CD4-positive, CD25-positive, alpha-beta regulatory T cell (primary cell): ENCODE measurements around the gene TRIM8. TPM values are rescaled to one million over a fixed set of nuclear protein-coding genes. Genes with fewer than 3 reads are reported as not detected.
A peak's percentile ranks its signal among the peaks of the same experiment; 100 is the strongest.

Experiments used
- ATAC-seq, 2 donors: fragments of 150-1000 bp; cut with Tn5 transposase; one replicate each; pipeline ENCODE4 v1.10.0; 2021; ENCODE audit warnings: low read depth in 2 of 2, moderate number of reproducible peaks in 2 of 2, moderate library complexity in 1 of 2
- DNase-seq, 3 donors: peaks; one replicate each; pipeline versions ENCODE4 v3.0.0 to v3.0.0-alpha.2; 2012 to 2022; ENCODE audit warnings: mixed read lengths in 1 of 3
- H3K27ac ChIP-seq: one replicate; pipeline ENCODE4 v1.7.0; 2013; ENCODE audit warnings: mild to moderate bottlenecking, low read length; ENCODE audit not compliant: insufficient read depth, poor library complexity, severe bottlenecking
- H3K27me3 ChIP-seq: one replicate; pipeline ENCODE4 v1.7.0; 2013; ENCODE audit warnings: low read length; ENCODE audit not compliant: control insufficient read depth, insufficient read depth
- H3K36me3 ChIP-seq: one replicate; pipeline ENCODE4 v1.7.0; 2013; ENCODE audit warnings: mild to moderate bottlenecking, low read length, moderate library complexity; ENCODE audit not compliant: control insufficient read depth, insufficient read depth
- H3K4me1 ChIP-seq: 2 replicates; pipeline ENCODE4 v1.7.0; 2013; ENCODE audit warnings: mild to moderate bottlenecking, low read length; ENCODE audit not compliant: insufficient read depth, control insufficient read depth, poor library complexity, severe bottlenecking
- H3K4me3 ChIP-seq: one replicate; pipeline ENCODE4 v1.7.0; 2013; ENCODE audit warnings: low read depth, mild to moderate bottlenecking, low read length, moderate library complexity
- H3K9me3 ChIP-seq, 2 experiments: 1 replicate in 1 of 2; 2 replicates in 1 of 2; pipeline ENCODE4 v1.7.0; 2013; ENCODE audit warnings: low read length in 2 of 2, mild to moderate bottlenecking in 1 of 2, moderate library complexity in 1 of 2; ENCODE audit not compliant: control insufficient read depth in 2 of 2
- H3K27ac Mint-ChIP-seq, 3 donors: one replicate each; pipeline ENCODE4 v1.8.0; 2020 to 2022; ENCODE audit warnings: mild to moderate bottlenecking in 3 of 3, mixed read lengths in 3 of 3, moderate library complexity in 2 of 3
- H3K27me3 Mint-ChIP-seq: one replicate; pipeline ENCODE4 v1.8.0; 2022; ENCODE audit warnings: mild to moderate bottlenecking, mixed read lengths
- H3K36me3 Mint-ChIP-seq: one replicate; pipeline ENCODE4 v1.8.0; 2020; ENCODE audit warnings: mixed read lengths
- H3K4me1 Mint-ChIP-seq, 4 donors: one replicate each; pipeline ENCODE4 v1.8.0; 2020 to 2022; ENCODE audit warnings: mixed read lengths in 4 of 4, mild to moderate bottlenecking in 1 of 4
- H3K4me3 Mint-ChIP-seq, 4 donors: one replicate each; pipeline ENCODE4 v1.8.0; 2020 to 2022; ENCODE audit warnings: mild to moderate bottlenecking in 4 of 4, mixed read lengths in 4 of 4, moderate library complexity in 3 of 4
- H3K9me3 Mint-ChIP-seq, 7 donors: one replicate each; pipeline ENCODE4 v1.8.0; 2020 to 2022; ENCODE audit warnings: mixed read lengths in 7 of 7, mild to moderate bottlenecking in 3 of 7, moderate library complexity in 2 of 7
- polyA plus RNA-seq, 4 donors: library from polyadenylated mRNA; unstranded; fragments of 300-500 nt; fragmentation: Illumina TruSeq; gene quantifications; one replicate each; pipeline ENCODE4 v1.2.3, GENCODE V29; 2021
- total RNA-seq: library from RNA; stranded (reverse); gene quantifications from one replicate; pipeline ENCODE4 v1.2.3, GENCODE V29; 2022

Gene TRIM8
- total and polyA plus RNA-seq, 5 donors from 2014 or later, result 30.2 to 73.4 (median 36.8) TPM

- Histone ChIP-seq H3K4me1 (peaks cover 23% of the 10 kb centered on the region), H3K36me3 (no peaks in the 10 kb centered on the region), H3K4me3 (peak overlapping the region; percentile 83), H3K9me3 (no peaks in the 10 kb centered on the region), H3K27me3 (no peaks in the 10 kb centered on the region), H3K27ac (peak overlapping the region; percentile 92)
- no peaks in the 10 kb centered on the region for H3K27me3 Mint-ChIP-seq
- H3K27ac Mint-ChIP-seq, result peak overlapping the region; percentile 92 to 99 (median 96)
- H3K4me3 Mint-ChIP-seq, result peak overlapping the region; percentile 89 to 96 (median 93)
- H3K4me1 Mint-ChIP-seq, result peaks cover 0 to 23% (median 12%) of the 10 kb centered on the region in 4 donors
- H3K36me3 Mint-ChIP-seq, result peaks cover 3% of the 10 kb centered on the region
- ATAC-seq (no peak), DNase-seq (no peak)
- peaks cover 0 to 2% (median 0%) of the 10 kb centered on the region in 7 donors for H3K9me3 Mint-ChIP-seq
Observed at GRCh38 chr10:102641402-102641801, 2.9 kb upstream of the TRIM8 start.

GRCh38 chr10:102641880-102642735, 2.2 kb upstream of the TRIM8 start:
- H3K27ac Mint-ChIP-seq, result peak overlapping the region; percentile 92 to 99 (median 96)
- peak; percentile 94 to 97 (median 97) for DNase-seq
- ATAC-seq, result peak; percentile 73 to 76

GRCh38 chr10:102642736-102643335, 1.4 kb upstream of the TRIM8 start:
- H3K27ac ChIP-seq, result peak overlapping the region; percentile 92
- Mint-ChIP-seq H3K9me3 (peaks cover 0 to 2% (median 0%) of the 10 kb centered on the region in 7 donors), H3K27ac (peak overlapping the region; percentile 14 to 96 (median 87)), H3K36me3 (peaks cover 3% of the 10 kb centered on the region), H3K4me3 (peak overlapping the region; percentile 89 to 94 (median 92)), H3K4me1 (peaks cover 0 to 32% (median 14%) of the 10 kb centered on the region in 4 donors), H3K27me3 (no peaks in the 10 kb centered on the region)
- DNase-seq, result peak in 2 of 3 donors; percentile 46 to 53
- no peak for ATAC-seq
- H3K9me3 ChIP-seq, result no peaks in the 10 kb centered on the region
- peaks cover 2% of the 10 kb centered on the region for H3K36me3 ChIP-seq
- H3K27me3 ChIP-seq, result no peaks in the 10 kb centered on the region
- H3K4me1 ChIP-seq, result peaks cover 37% of the 10 kb centered on the region
- peak overlapping the region; percentile 74 for H3K4me3 ChIP-seq

More at GRCh38 chr10:102641880-102642735, 2.2 kb upstream of the TRIM8 start:
- Mint-ChIP-seq H3K27me3 (no peaks in the 10 kb centered on the region), H3K36me3 (peaks cover 3% of the 10 kb centered on the region), H3K9me3 (peaks cover 0 to 2% (median 0%) of the 10 kb centered on the region in 7 donors), H3K4me3 (peak overlapping the region; percentile 89 to 96 (median 94)), H3K4me1 (peaks cover 0 to 25% (median 10%) of the 10 kb centered on the region in 4 donors)
- Histone ChIP-seq H3K36me3 (no peaks in the 10 kb centered on the region), H3K4me1 (peaks cover 30% of the 10 kb centered on the region), H3K4me3 (peak overlapping the region; percentile 83), H3K27ac (peak overlapping the region; percentile 92), H3K9me3 (no peaks in the 10 kb centered on the region), H3K27me3 (no peaks in the 10 kb centered on the region)

GRCh38 chr10:102643336-102644065, 778 bp upstream of the TRIM8 start:
- Histone ChIP-seq H3K36me3 (peaks cover 3% of the 10 kb centered on the region), H3K9me3 (no peaks in the 10 kb centered on the region), H3K27me3 (no peaks in the 10 kb centered on the region), H3K4me1 (peaks cover 44% of the 10 kb centered on the region), H3K4me3 (peak overlapping the region; percentile 74), H3K27ac (peak overlapping the region; percentile 92)
- ATAC-seq (no peak), DNase-seq (peak; percentile 25 to 39 (median 29))
- Mint-ChIP-seq H3K36me3 (peaks cover 3% of the 10 kb centered on the region), H3K4me3 (peak overlapping the region; percentile 89 to 94 (median 92)), H3K9me3 (peaks cover 0 to 2% (median 0%) of the 10 kb centered on the region in 7 donors), H3K4me1 (peaks cover 0 to 35% (median 20%) of the 10 kb centered on the region in 4 donors), H3K27ac (peak overlapping the region; percentile 14 to 96 (median 87)), H3K27me3 (no peaks in the 10 kb centered on the region)

- peak overlapping the region; percentile 90 to 98 (median 96) for H3K4me3 Mint-ChIP-seq
- no peaks in the 10 kb centered on the region for H3K27me3 Mint-ChIP-seq
- H3K36me3 Mint-ChIP-seq, result peaks cover 3% of the 10 kb centered on the region
- H3K4me3 ChIP-seq, result peak overlapping the region; percentile 84
- peaks cover 0 to 2% (median 0%) of the 10 kb centered on the region in 7 donors for H3K9me3 Mint-ChIP-seq
- DNase-seq, result peak; percentile 74 to 91 (median 84)
- peaks cover 3% of the 10 kb centered on the region for H3K36me3 ChIP-seq
- H3K4me1 Mint-ChIP-seq, result peaks cover 0 to 46% (median 26%) of the 10 kb centered on the region in 4 donors
- H3K4me1 ChIP-seq, result peaks cover 57% of the 10 kb centered on the region
- H3K27ac ChIP-seq, result peak overlapping the region; percentile 92
- peak; percentile 49 to 55 for ATAC-seq
- H3K9me3 ChIP-seq, result no peaks in the 10 kb centered on the region
- H3K27me3 ChIP-seq, result no peaks in the 10 kb centered on the region
- H3K27ac Mint-ChIP-seq, result peak overlapping the region; percentile 92 to 98 (median 96)
Observed at GRCh38 chr10:102644646-102645387, 538 bp downstream of the TRIM8 start.

- Mint-ChIP-seq H3K9me3 (peaks cover 0 to 2% (median 0%) of the 10 kb centered on the region in 7 donors), H3K4me1 (peaks cover 0 to 52% (median 26%) of the 10 kb centered on the region in 4 donors), H3K36me3 (peaks cover 3% of the 10 kb centered on the region), H3K27me3 (no peaks in the 10 kb centered on the region), H3K4me3 (peak overlapping the region; percentile 90 to 98 (median 96)), H3K27ac (peak overlapping the region; percentile 92 to 98 (median 96))
- H3K4me1 ChIP-seq, result peaks cover 62% of the 10 kb centered on the region
- DNase-seq (peak in 2 of 3 donors; percentile 37 to 76), ATAC-seq (no peak)
- no peaks in the 10 kb centered on the region for H3K9me3 ChIP-seq
- peak overlapping the region; percentile 84 for H3K4me3 ChIP-seq
- peaks cover 3% of the 10 kb centered on the region for H3K36me3 ChIP-seq
- H3K27me3 ChIP-seq, result no peaks in the 10 kb centered on the region
- peak overlapping the region; percentile 92 for H3K27ac ChIP-seq
Observed at GRCh38 chr10:102645388-102645740, 1.1 kb downstream of the TRIM8 start.
